ENCODE measurements around the gene ABRACL.
"Not testable (repeated sequence)": the region's sequence is repeated elsewhere in the genome, so short reads cannot be mapped to it uniquely, and the experiment has no call there.

Gene ABRACL

GRCh38 chr6:139020689-139021088, 7.9 kb upstream of the ABRACL start:
- peaks cover 17% of the 10 kb centered on the region for H3K4me1 Mint-ChIP-seq (ENCODE audit: low read depth)
- no peak overlapping the region for H3K4me3 Mint-ChIP-seq
- intact Hi-C loops (cut with micrococcal nuclease): no loop called here
- H3K36me3 Mint-ChIP-seq (ENCODE audit: low read depth): no peaks in the 10 kb centered on the region
- H3K9me3 Mint-ChIP-seq: no peaks in the 10 kb centered on the region
- no peaks in the 10 kb centered on the region for H3K27me3 Mint-ChIP-seq
- H3K27ac Mint-ChIP-seq: no peak overlapping the region

GRCh38 chr6:139025416-139025815, 3.1 kb upstream of the ABRACL start:
- H3K4me1 Mint-ChIP-seq (ENCODE audit: low read depth): peaks cover 13% of the 10 kb centered on the region
- not testable (repeated sequence) for H3K4me3 Mint-ChIP-seq; H3K27me3 Mint-ChIP-seq; H3K27ac Mint-ChIP-seq; H3K36me3 Mint-ChIP-seq (ENCODE audit: low read depth); H3K9me3 Mint-ChIP-seq
- intact Hi-C loops (cut with micrococcal nuclease): loop anchor here (5.0 kb wide), 1 partner anchor 107 kb away; no protein-coding TSS in a partner anchor

GRCh38 chr6:139027620-139028182, 844 bp upstream of the ABRACL start:
- intact Hi-C loops (cut with micrococcal nuclease): loop anchor here (2.0 to 5.0 kb wide), 2 partner anchors 39 to 105 kb away; partner anchors contain the start of gene REPS1
- H3K36me3 Mint-ChIP-seq (ENCODE audit: low read depth): peaks cover 6% of the 10 kb centered on the region
- H3K27me3 Mint-ChIP-seq: peaks cover 2% of the 10 kb centered on the region
- no peak overlapping the region for H3K27ac Mint-ChIP-seq
- H3K4me1 Mint-ChIP-seq (ENCODE audit: low read depth): peaks cover 17% of the 10 kb centered on the region
- H3K4me3 Mint-ChIP-seq: no peak overlapping the region
- H3K9me3 Mint-ChIP-seq: no peaks in the 10 kb centered on the region

GRCh38 chr6:139028215-139028657, 309 bp upstream of the ABRACL start:
- Mint-ChIP-seq H3K9me3 (no peaks in the 10 kb centered on the region), H3K4me1 (ENCODE audit: low read depth) (peaks cover 22% of the 10 kb centered on the region), H3K36me3 (ENCODE audit: low read depth) (peaks cover 6% of the 10 kb centered on the region), H3K27me3 (peaks cover 2% of the 10 kb centered on the region), H3K27ac (no peak overlapping the region), H3K4me3 (no peak overlapping the region)
- intact Hi-C loops (cut with micrococcal nuclease): loop anchor here (2.0 to 5.0 kb wide), 2 partner anchors 39 to 104 kb away; partner anchors contain the start of gene REPS1

GRCh38 chr6:139029470-139030227, 1.1 kb downstream of the ABRACL start:
- Mint-ChIP-seq H3K9me3 (no peaks in the 10 kb centered on the region), H3K4me3 (no peak overlapping the region), H3K27me3 (peaks cover 2% of the 10 kb centered on the region), H3K36me3 (ENCODE audit: low read depth) (peaks cover 15% of the 10 kb centered on the region), H3K27ac (no peak overlapping the region), H3K4me1 (ENCODE audit: low read depth) (peaks cover 32% of the 10 kb centered on the region)
- intact Hi-C loops (cut with micrococcal nuclease): loop anchor here (2.0 to 5.0 kb wide), 2 partner anchors 41 to 103 kb away; partner anchors contain the start of gene REPS1

GRCh38 chr6:139030228-139030963, 1.9 kb downstream of the ABRACL start:
- H3K27me3 Mint-ChIP-seq: peaks cover 2% of the 10 kb centered on the region
- intact Hi-C loops (cut with micrococcal nuclease): no loop called here
- peaks cover 22% of the 10 kb centered on the region for H3K36me3 Mint-ChIP-seq (ENCODE audit: low read depth)
- no peak overlapping the region for H3K4me3 Mint-ChIP-seq
- H3K9me3 Mint-ChIP-seq: no peaks in the 10 kb centered on the region
- H3K27ac Mint-ChIP-seq: no peak overlapping the region
- peaks cover 32% of the 10 kb centered on the region for H3K4me1 Mint-ChIP-seq (ENCODE audit: low read depth)

GRCh38 chr6:139037490-139037889, 8.9 kb downstream of the ABRACL start:
- peaks cover 69% of the 10 kb centered on the region for H3K36me3 Mint-ChIP-seq (ENCODE audit: low read depth)
- intact Hi-C loops (cut with micrococcal nuclease): no loop called here
- H3K27ac Mint-ChIP-seq: no peak overlapping the region
- no peaks in the 10 kb centered on the region for H3K27me3 Mint-ChIP-seq
- peaks cover 28% of the 10 kb centered on the region for H3K4me1 Mint-ChIP-seq (ENCODE audit: low read depth)
- H3K9me3 Mint-ChIP-seq: no peaks in the 10 kb centered on the region
- H3K4me3 Mint-ChIP-seq: no peak overlapping the region

- Mint-ChIP-seq H3K4me3 (no peak overlapping the region), H3K27ac (no peak overlapping the region), H3K4me1 (ENCODE audit: low read depth) (no peaks in the 10 kb centered on the region), H3K36me3 (ENCODE audit: low read depth) (peaks cover 50% of the 10 kb centered on the region), H3K27me3 (no peaks in the 10 kb centered on the region), H3K9me3 (no peaks in the 10 kb centered on the region)
- intact Hi-C loops (cut with micrococcal nuclease): no loop called here
Measured at GRCh38 chr6:139044250-139044649, 15.7 kb downstream of the ABRACL start.

- no peak overlapping the region for H3K27ac Mint-ChIP-seq
- no peaks in the 10 kb centered on the region for H3K9me3 Mint-ChIP-seq
- H3K27me3 Mint-ChIP-seq: no peaks in the 10 kb centered on the region
- no peaks in the 10 kb centered on the region for H3K4me1 Mint-ChIP-seq (ENCODE audit: low read depth)
- intact Hi-C loops (cut with micrococcal nuclease): no loop called here
- peaks cover 16% of the 10 kb centered on the region for H3K36me3 Mint-ChIP-seq (ENCODE audit: low read depth)
- no peak overlapping the region for H3K4me3 Mint-ChIP-seq
Measured at GRCh38 chr6:139047677-139048076, 19.1 kb downstream of the ABRACL start.

- H3K27me3 Mint-ChIP-seq; H3K36me3 Mint-ChIP-seq (ENCODE audit: low read depth); intact Hi-C loops (cut with micrococcal nuclease); H3K4me1 Mint-ChIP-seq (ENCODE audit: low read depth); H3K27ac Mint-ChIP-seq; H3K9me3 Mint-ChIP-seq; H3K4me3 Mint-ChIP-seq: not testable (repeated sequence)
Measured at GRCh38 chr6:139048912-139049311, 20.4 kb downstream of the ABRACL start.

GRCh38 chr6:139050131-139050769, 21.7 kb downstream of the ABRACL start:
- H3K27me3 Mint-ChIP-seq; H3K36me3 Mint-ChIP-seq (ENCODE audit: low read depth); H3K27ac Mint-ChIP-seq; H3K9me3 Mint-ChIP-seq; H3K4me1 Mint-ChIP-seq (ENCODE audit: low read depth); H3K4me3 Mint-ChIP-seq; intact Hi-C loops (cut with micrococcal nuclease): not testable (repeated sequence)

- Mint-ChIP-seq H3K4me1 (ENCODE audit: low read depth) (no peaks in the 10 kb centered on the region), H3K9me3 (no peaks in the 10 kb centered on the region), H3K36me3 (ENCODE audit: low read depth) (no peaks in the 10 kb centered on the region), H3K27ac (no peak overlapping the region), H3K27me3 (no peaks in the 10 kb centered on the region), H3K4me3 (no peak overlapping the region)
- intact Hi-C loops (cut with micrococcal nuclease): no loop called here
Measured at GRCh38 chr6:139050770-139051313, 22.3 kb downstream of the ABRACL start.

GRCh38 chr6:139051396-139052060, 23.0 kb downstream of the ABRACL start:
- Mint-ChIP-seq H3K4me1 (ENCODE audit: low read depth) (no peaks in the 10 kb centered on the region), H3K9me3 (no peaks in the 10 kb centered on the region), H3K27ac (no peak overlapping the region), H3K36me3 (ENCODE audit: low read depth) (no peaks in the 10 kb centered on the region), H3K4me3 (no peak overlapping the region), H3K27me3 (no peaks in the 10 kb centered on the region)
- intact Hi-C loops (cut with micrococcal nuclease): no loop called here

All from dendritic cell treated with granulocyte-macrophage colony-stimulating factor and Interleukin-4, amounts not matched to agents 40 ng/mL and 50 ng/mL, for 4 days (primary cell).